ENCODE measurements around the gene PKMYT1. TPM values are rescaled to one million over a fixed set of nuclear protein-coding genes. Genes with fewer than 3 reads are reported as not detected.

Gene PKMYT1
- total RNA-seq, 1 donor from 2014 or later, result not detected

GRCh38 chr16:2987286-2987685 is 7.0 kb upstream of the PKMYT1 start:
- Histone ChIP-seq H3K4me1 (peaks cover 3 to 5% of the 10 kb centered on the region in 2 donors), H3K27ac (no peak overlapping the region), H3K27me3 (no peaks in the 10 kb centered on the region), H3K4me3 (no peak overlapping the region), H3K36me3 (no peaks in the 10 kb centered on the region), H3K9me3 (no peaks in the 10 kb centered on the region)
- no peak for DNase-seq (ENCODE audit: low spot score in 2 of 2)
- TF ChIP-seq CTCF (IDR thresholded peaks at IDR 0.05), result no peak
- intact Hi-C loops (cut with DNase I), result no loop called here

GRCh38 chr16:2986623-2987188 is 6.5 kb upstream of the PKMYT1 start:
- Histone ChIP-seq H3K9me3 (no peaks in the 10 kb centered on the region), H3K4me3 (no peak overlapping the region), H3K27ac (no peak overlapping the region), H3K36me3 (no peaks in the 10 kb centered on the region), H3K4me1 (peaks cover 3 to 5% of the 10 kb centered on the region in 2 donors), H3K27me3 (no peaks in the 10 kb centered on the region)
- no peak for TF ChIP-seq CTCF (IDR thresholded peaks at IDR 0.05)
- DNase-seq (ENCODE audit: low spot score in 2 of 2), result no peak
- intact Hi-C loops (cut with DNase I), result no loop called here

GRCh38 chr16:2985893-2986355 is 5.7 kb upstream of the PKMYT1 start:
- intact Hi-C loops (cut with DNase I), result no loop called here
- Histone ChIP-seq H3K36me3 (no peaks in the 10 kb centered on the region), H3K4me1 (peaks cover 5% of the 10 kb centered on the region in 2 donors), H3K4me3 (no peak overlapping the region), H3K27ac (no peak overlapping the region), H3K9me3 (no peaks in the 10 kb centered on the region), H3K27me3 (no peaks in the 10 kb centered on the region)
- DNase-seq (ENCODE audit: low spot score in 2 of 2), result no peak
- TF ChIP-seq CTCF (IDR thresholded peaks at IDR 0.05), result no peak

GRCh38 chr16:2985462-2985861 is 5.2 kb upstream of the PKMYT1 start:
- peaks cover 5 to 8% of the 10 kb centered on the region in 2 donors for H3K4me1 ChIP-seq
- H3K9me3 ChIP-seq, result no peaks in the 10 kb centered on the region
- no peak overlapping the region for H3K27ac ChIP-seq
- no peak for TF ChIP-seq CTCF (IDR thresholded peaks at IDR 0.05)
- H3K4me3 ChIP-seq, result no peak overlapping the region
- intact Hi-C loops (cut with DNase I), result no loop called here
- no peaks in the 10 kb centered on the region for H3K27me3 ChIP-seq
- no peak for DNase-seq (ENCODE audit: low spot score in 2 of 2)
- no peaks in the 10 kb centered on the region for H3K36me3 ChIP-seq

- H3K27ac ChIP-seq, result no peak overlapping the region
- peak; percentile 31 to 91 for DNase-seq (ENCODE audit: low spot score in 2 of 2)
- no peaks in the 10 kb centered on the region for H3K27me3 ChIP-seq
- intact Hi-C loops (cut with DNase I), result loop anchor here (5.0 kb wide), 1 partner anchor 71 kb away; the partner anchor contains the start of gene FLYWCH1
- peak; percentile 83 to 95 (median 90) for TF ChIP-seq CTCF (IDR thresholded peaks at IDR 0.05)
- H3K4me3 ChIP-seq, result peak overlapping the region in 1 of 2 donors; percentile 53
- peaks cover 10 to 15% of the 10 kb centered on the region in 2 donors for H3K4me1 ChIP-seq
- H3K36me3 ChIP-seq, result no peaks in the 10 kb centered on the region
- no peaks in the 10 kb centered on the region for H3K9me3 ChIP-seq
Observed at GRCh38 chr16:2983706-2984136, 3.5 kb upstream of the PKMYT1 start.
